Measurements from ENCODE around the gene POLR2C.

The POLR2C gene

DNA sequence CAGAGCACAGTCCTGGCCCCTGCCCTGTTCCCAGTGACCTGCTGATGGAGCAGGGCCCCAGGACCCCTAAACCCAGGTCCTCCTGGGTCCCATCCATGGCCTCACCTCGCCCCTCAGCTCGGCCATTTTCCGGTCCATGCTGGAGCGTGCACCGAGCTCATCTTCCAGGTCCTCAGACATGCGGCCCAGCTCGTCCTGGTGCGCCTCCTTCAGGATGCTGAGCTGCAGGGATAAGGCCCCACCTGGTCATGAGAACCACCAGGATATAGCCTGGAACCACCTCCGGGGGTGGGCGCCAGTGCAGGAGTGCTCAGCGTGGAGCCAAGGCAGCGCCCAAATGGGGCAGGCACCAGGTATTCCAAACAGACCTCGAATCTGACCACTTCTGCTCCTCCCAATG, 56.0 kb downstream of the POLR2C start:
- no peak for DNase-seq (ENCODE audit: low read depth, low spot score)
- TF ChIP-seq, protein P1, sequence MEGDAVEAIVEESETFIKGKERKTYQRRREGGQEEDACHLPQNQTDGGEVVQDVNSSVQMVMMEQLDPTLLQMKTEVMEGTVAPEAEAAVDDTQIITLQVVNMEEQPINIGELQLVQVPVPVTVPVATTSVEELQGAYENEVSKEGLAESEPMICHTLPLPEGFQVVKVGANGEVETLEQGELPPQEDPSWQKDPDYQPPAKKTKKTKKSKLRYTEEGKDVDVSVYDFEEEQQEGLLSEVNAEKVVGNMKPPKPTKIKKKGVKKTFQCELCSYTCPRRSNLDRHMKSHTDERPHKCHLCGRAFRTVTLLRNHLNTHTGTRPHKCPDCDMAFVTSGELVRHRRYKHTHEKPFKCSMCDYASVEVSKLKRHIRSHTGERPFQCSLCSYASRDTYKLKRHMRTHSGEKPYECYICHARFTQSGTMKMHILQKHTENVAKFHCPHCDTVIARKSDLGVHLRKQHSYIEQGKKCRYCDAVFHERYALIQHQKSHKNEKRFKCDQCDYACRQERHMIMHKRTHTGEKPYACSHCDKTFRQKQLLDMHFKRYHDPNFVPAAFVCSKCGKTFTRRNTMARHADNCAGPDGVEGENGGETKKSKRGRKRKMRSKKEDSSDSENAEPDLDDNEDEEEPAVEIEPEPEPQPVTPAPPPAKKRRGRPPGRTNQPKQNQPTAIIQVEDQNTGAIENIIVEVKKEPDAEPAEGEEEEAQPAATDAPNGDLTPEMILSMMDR (IDR thresholded peaks at IDR 0.05; ENCODE audit: low read depth, low read length) = no peak
- in situ Hi-C loops (cut with HindIII; ENCODE audit: low sequenced_read_pairs) = no loop called here

DNA sequence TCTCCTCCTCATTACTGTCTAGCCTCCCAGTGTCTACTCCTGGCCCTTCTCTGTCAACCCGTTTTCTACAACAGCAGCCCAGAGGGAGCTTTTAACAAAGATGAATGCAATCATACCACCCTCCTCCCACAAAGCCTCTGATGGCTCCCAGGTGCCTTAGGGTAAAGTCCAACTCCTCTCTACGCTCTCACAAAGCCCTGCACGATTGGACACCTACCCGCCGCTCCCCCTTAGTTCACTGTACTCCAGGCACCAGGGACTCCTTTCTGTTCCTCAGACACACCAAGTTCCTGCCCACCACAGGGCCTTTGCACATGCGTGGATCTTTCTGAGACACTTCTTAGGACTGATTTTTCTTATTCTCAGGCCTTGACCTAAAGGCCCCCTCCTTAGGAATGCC, 56.4 kb downstream of the POLR2C start:
- no peak overlapping the region for H3K4me3 ChIP-seq (ENCODE audit: low read depth, low read length)
- in situ Hi-C loops (cut with HindIII; ENCODE audit: low sequenced_read_pairs) = no loop called here
- DNase-seq (ENCODE audit: low read depth, low spot score) = no peak
- TF ChIP-seq, protein P1 (IDR thresholded peaks at IDR 0.05; ENCODE audit: low read depth, low read length) = no peak

More for the DNA sequence above, 56.0 kb downstream of the POLR2C start:
- no peak overlapping the region for H3K4me3 ChIP-seq (ENCODE audit: low read depth, low read length)

DNA sequence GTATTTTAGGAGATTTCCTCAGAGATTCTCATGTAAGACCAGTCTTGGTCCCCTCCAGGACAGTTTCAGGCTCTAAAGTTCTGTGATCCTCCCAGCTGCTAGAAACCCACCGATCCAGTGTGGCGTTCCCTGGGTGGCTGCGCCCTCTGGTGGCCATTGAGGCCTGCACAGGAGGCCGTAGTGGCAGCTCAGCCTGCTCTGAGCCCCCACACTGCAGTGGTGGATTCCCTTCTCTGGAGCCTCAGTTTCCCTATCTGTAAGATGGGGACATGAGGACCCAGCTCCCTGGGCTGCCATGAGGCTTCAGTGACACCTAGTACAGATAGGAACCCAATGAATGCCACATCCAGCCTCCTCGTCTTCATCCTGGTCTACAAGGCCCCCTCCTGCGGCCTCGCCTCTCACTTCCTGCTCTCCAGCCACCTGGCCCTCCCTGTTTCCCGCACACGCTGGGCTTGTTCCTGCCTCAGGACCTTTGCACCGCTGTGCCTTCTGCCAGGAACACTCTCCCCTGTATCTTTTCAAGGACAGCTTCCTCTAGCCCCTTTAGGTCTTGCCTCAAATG, 57.4 kb downstream of the POLR2C start:
- DNase-seq (ENCODE audit: low read depth, low spot score) = peak; percentile 60
- TF ChIP-seq, protein P1 (IDR thresholded peaks at IDR 0.05; ENCODE audit: low read depth, low read length) = peak; percentile 99
- H3K4me3 ChIP-seq (ENCODE audit: low read depth, low read length) = no peak overlapping the region
- in situ Hi-C loops (cut with HindIII; ENCODE audit: low sequenced_read_pairs) = no loop called here
